PFSK-1 (cell line): ENCODE measurements around the gene MYO3A.

Experiments used
- FOXP2 ChIP-seq: optimal IDR thresholded peaks from 2 replicates; pipeline ENCODE3; 2011; ENCODE audit warnings: borderline replicate concordance, control low read depth, inconsistent platforms; ENCODE audit not compliant: insufficient read depth; ENCODE audit errors: extremely low read length, extremely low read depth
- POLR2AphosphoS5 ChIP-seq: IDR thresholded peaks from 2 replicates; pipeline ENCODE4 v1.6.1; 2012; ENCODE audit warnings: low read depth, mild to moderate bottlenecking, control low read depth, low read length, moderate library complexity
- REST ChIP-seq, 2 experiments: IDR thresholded peaks; 2 replicates each; pipeline versions ENCODE4 v1.6.1 to v1.8.0; 2011 to 2012; ENCODE audit warnings: low read depth in 2 of 2, low read length in 2 of 2, control low read depth in 1 of 2, inconsistent platforms in 1 of 2, mild to moderate bottlenecking in 1 of 2, moderate library complexity in 1 of 2; ENCODE audit not compliant: insufficient read depth in 1 of 2
- SIN3A ChIP-seq: IDR thresholded peaks from 2 replicates; pipeline ENCODE4 v1.6.1; 2012; ENCODE audit warnings: mild to moderate bottlenecking, low read length, moderate library complexity, borderline replicate concordance; ENCODE audit not compliant: insufficient read depth
- TAF1 ChIP-seq: IDR thresholded peaks from 2 replicates; pipeline ENCODE4 v1.6.1; 2012; ENCODE audit warnings: low read length, control low read depth, borderline replicate concordance; ENCODE audit not compliant: insufficient read depth

The MYO3A gene

DNA sequence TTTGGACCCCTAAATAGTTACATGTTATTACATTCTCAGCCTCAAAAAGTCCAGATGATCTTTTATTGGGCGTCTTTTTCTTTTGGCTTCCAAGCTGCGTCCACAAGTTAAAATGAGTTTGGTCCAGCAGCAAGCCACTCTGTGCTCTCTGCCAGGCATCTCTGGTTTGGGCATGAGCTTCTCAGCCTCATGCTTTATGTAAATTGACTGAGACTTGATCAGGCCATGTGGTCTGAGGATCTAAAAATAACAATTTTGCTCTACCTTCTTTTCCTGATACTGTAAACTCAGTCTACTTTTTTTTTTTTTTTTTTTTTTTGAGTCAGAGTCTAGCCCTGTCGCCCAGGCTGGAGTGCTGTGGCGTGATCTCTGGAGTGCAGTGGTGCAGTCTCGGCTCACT, 298.1 kb downstream of the MYO3A start:
- TF ChIP-seq POLR2AphosphoS5 (no peak), SIN3A (no peak), TAF1 (no peak), FOXP2 (no peak), REST (IDR thresholded peaks at IDR 0.05; ENCODE audit: insufficient read depth in 1 of 2, low read depth in 2 of 2, low read length in 2 of 2) (no peak)

GRCh38 chr10:26235761-26236160, 301.7 kb downstream of the MYO3A start:
- no peak for TF ChIP-seq SIN3A
- TF ChIP-seq POLR2AphosphoS5: no peak
- no peak for TF ChIP-seq REST (IDR thresholded peaks at IDR 0.05; ENCODE audit: insufficient read depth in 1 of 2, low read depth in 2 of 2, low read length in 2 of 2)
- no peak for TF ChIP-seq FOXP2
- no peak for TF ChIP-seq TAF1

GRCh38 chr10:26238378-26238777, 304.3 kb downstream of the MYO3A start:
- no peak for TF ChIP-seq POLR2AphosphoS5
- TF ChIP-seq TAF1: no peak
- no peak for TF ChIP-seq SIN3A
- no peak for TF ChIP-seq REST (IDR thresholded peaks at IDR 0.05; ENCODE audit: insufficient read depth in 1 of 2, low read depth in 2 of 2, low read length in 2 of 2)
- no peak for TF ChIP-seq FOXP2

GRCh38 chr10:26242706-26243350, 308.8 kb downstream of the MYO3A start:
- TF ChIP-seq FOXP2 (no peak), POLR2AphosphoS5 (no peak), TAF1 (no peak), REST (IDR thresholded peaks at IDR 0.05; ENCODE audit: insufficient read depth in 1 of 2, low read depth in 2 of 2, low read length in 2 of 2) (no peak), SIN3A (no peak)

DNA sequence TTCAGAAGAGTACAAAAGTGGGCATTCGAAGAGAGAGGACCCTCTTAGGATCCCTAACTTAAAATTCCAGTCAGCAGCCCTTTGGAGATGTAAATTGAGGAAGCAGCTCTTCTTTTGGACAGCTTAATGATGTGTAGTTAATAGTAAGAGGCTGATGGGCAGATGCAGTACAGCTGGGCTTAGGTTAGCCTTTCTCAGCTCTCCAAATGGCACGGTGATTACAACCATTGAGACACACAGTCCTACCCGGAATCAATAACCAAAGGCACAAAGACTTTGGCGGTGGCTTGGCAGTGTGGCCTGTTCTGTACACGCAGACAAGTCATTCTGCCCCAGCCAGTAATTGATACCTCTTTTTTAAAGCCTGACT, 309.3 kb downstream of the MYO3A start:
- TF ChIP-seq REST (IDR thresholded peaks at IDR 0.05; ENCODE audit: insufficient read depth in 1 of 2, low read depth in 2 of 2, low read length in 2 of 2): no peak
- TF ChIP-seq FOXP2: no peak
- TF ChIP-seq SIN3A: no peak
- TF ChIP-seq POLR2AphosphoS5: no peak
- TF ChIP-seq TAF1: no peak
